Spleen (tissue), 11 donors: Measurements from ENCODE around the gene DNASE1L2. TPM values are rescaled to one million over a fixed set of nuclear protein-coding genes. Genes with fewer than 3 reads are reported as not detected.

Experiments
- DNase-seq: peaks from one replicate; pipeline ENCODE4 v3.0.0-alpha.2; 2020
- H3K27ac ChIP-seq, 8 donors: fragments of 200-600 bp; sonication (generic) in 7 of 8; 1 replicate in 4 of 8; 2 replicates in 4 of 8; pipeline versions ENCODE4 v1.5.0 to v1.8.0; 2016 to 2021; ENCODE audit warnings: inconsistent platforms in 4 of 8, mild to moderate bottlenecking in 4 of 8, moderate library complexity in 1 of 8
- H3K27me3 ChIP-seq, 7 donors: fragments of 200-600 bp; sonication (generic) in 6 of 7; replicated peaks in 1 of 7; 1 replicate in 4 of 7; 2 replicates in 3 of 7; pipeline versions ENCODE4 v1.5.0 to v1.8.0; 2016 to 2021; ENCODE audit warnings: inconsistent platforms in 3 of 7, mild to moderate bottlenecking in 1 of 7
- H3K36me3 ChIP-seq, 6 donors: fragments of 200-600 bp; sonication (generic) in 5 of 6; 1 replicate in 4 of 6; 2 replicates in 2 of 6; pipeline versions ENCODE4 v1.5.0 to v1.8.0; 2016 to 2021; ENCODE audit warnings: inconsistent platforms in 2 of 6
- H3K4me1 ChIP-seq, 6 donors: fragments of 200-600 bp; sonication (generic) in 5 of 6; 1 replicate in 3 of 6; 2 replicates in 3 of 6; pipeline versions ENCODE4 v1.5.0 to v1.8.0; 2016 to 2021; ENCODE audit warnings: inconsistent platforms in 3 of 6
- H3K4me3 ChIP-seq, 8 donors: fragments of 200-600 bp; sonication (generic) in 7 of 8; 1 replicate in 4 of 8; 2 replicates in 4 of 8; pipeline versions ENCODE4 v1.5.0 to v1.8.0; 2016 to 2021; ENCODE audit warnings: inconsistent platforms in 4 of 8, mild to moderate bottlenecking in 4 of 8, moderate library complexity in 2 of 8
- H3K9me3 ChIP-seq, 8 donors: fragments of 200-600 bp; sonication (generic) in 7 of 8; 1 replicate in 4 of 8; 2 replicates in 4 of 8; pipeline versions ENCODE4 v1.5.0 to v1.8.0; 2016 to 2021; ENCODE audit warnings: inconsistent platforms in 4 of 8
- POLR2A ChIP-seq, 3 donors: fragments of 450-650 bp; IDR thresholded peaks; one replicate each; pipeline ENCODE4 v1.5.1; 2017; ENCODE audit warnings: antibody characterized with exemption in 3 of 3, mild to moderate bottlenecking in 1 of 3
- POLR2AphosphoS5 ChIP-seq, 3 donors: sonication (generic); formaldehyde crosslinking; IDR thresholded peaks; one replicate each; pipeline ENCODE4 v1.5.1; 2017; ENCODE audit warnings: antibody characterized with exemption in 3 of 3
- WGBS, 5 donors: extraction: QIAGEN DNeasy Blood & Tissue Kit in 3 of 5; methylation state at CpG; one replicate each; pipeline versions ENCODE4 v1.1.5 to v1.1.7; 2013 to 2018; 5-methylcytosine and 5-hydroxymethylcytosine counted together
- intact Hi-C: fragments of 100-400 bp; cut with DNase I; formaldehyde crosslinking; loops from one replicate; pipeline ENCODE4 v1.15.0; 2023; ENCODE audit warnings: low total_unique reads
- polyA plus RNA-seq, 3 donors: library from polyadenylated mRNA; stranded (reverse); fragments of 200-250 nt; gene quantifications; one replicate each; pipeline ENCODE4 v1.2.1, GENCODE V29; 2013
- total RNA-seq, 7 donors: library from RNA; depleted of rRNA in 3 of 7; stranded (reverse); fragments of >200 nt in 3 of 7; fragmentation: NEBNext Ultra II Directional in 4 of 7; extraction: Animal tissue kit (Norgen Biotek cat#: 25700) in 4 of 7; gene quantifications; one replicate each; pipeline versions ENCODE4 v1.1.0 to v1.2.1, GENCODE V29; 2016 to 2021
- TF ChIP-seq, protein P1 (sequence below), 11 experiments: fragments of 200-600 bp in 7 of 11; fragments of 450-650 bp in 4 of 11; sonication (generic) in 4 of 11; IDR thresholded peaks in 8 of 11; conservative IDR thresholded peaks in 3 of 11; 1 replicate in 7 of 11; 2 replicates in 4 of 11; pipeline versions ENCODE4 v1.4.0 to v1.8.0; 2016 to 2021; ENCODE audit warnings: antibody characterized with exemption in 11 of 11, inconsistent platforms in 4 of 11, mild to moderate bottlenecking in 1 of 11
- donor health status: healthy with polysubstance abuse.
- donor health status: DM: no; HTN: no; CAD: no; lungs with moderate emphysema.
- donor health status: DM: no; HTN: no; CAD: no.
- donor health status: Bipolar disorder and iron deficiency.
- donor health status: healthy.
- donor health status: DM: no; HTN: no; CAD: no.
- donor health status: DM: yes; HTN: yes; CAD: no.

The DNASE1L2 gene
- total and polyA plus RNA-seq, 10 donors, result 0.59 to 2.2 (median 1.2) TPM

DNA sequence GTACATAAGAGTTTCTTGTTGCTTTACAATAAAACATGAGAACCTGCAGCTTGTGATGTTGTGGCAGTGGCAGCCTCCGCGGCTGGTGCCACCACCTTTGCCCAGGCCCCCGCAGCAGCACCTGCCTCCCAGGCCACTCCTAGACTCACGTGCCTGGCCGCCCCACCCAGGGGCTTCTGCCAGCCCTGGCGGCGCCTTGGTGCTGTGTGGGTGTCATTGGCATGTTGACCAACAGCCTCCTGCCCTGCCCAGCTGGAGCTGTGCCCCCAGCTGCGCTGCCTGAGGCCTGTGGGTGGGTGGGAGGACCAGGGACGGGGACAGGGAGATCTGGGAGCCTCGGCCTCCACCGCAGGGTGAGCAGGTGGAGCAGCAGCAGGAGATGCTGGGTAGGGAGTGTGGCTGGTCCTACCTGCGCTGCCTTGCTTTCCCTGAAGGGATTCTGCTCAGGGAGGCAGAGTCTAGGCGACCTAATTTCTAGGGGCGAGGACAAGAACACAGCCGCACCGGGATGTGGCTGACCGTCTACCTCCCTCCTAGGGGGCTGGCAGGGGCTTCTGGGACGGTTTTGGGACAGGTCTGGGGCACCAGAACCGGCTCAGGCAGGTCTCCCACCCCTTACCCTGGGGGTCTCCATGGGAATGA lies 428 bp upstream of the DNASE1L2 start:
- peak; percentile 72 for DNase-seq
- Histone ChIP-seq H3K27me3 (peaks cover 0 to 53% (median 26%) of the 10 kb centered on the region in 7 donors), H3K4me1 (peaks cover 11 to 41% (median 25%) of the 10 kb centered on the region in 6 donors), H3K36me3 (peaks cover 13 to 88% (median 53%) of the 10 kb centered on the region in 6 donors), H3K27ac (no peak overlapping the region), H3K9me3 (no peaks in the 10 kb centered on the region), H3K4me3 (no peak overlapping the region)
- WGBS, 5 donors, result 84 to 91% (median 86%) methylated on average over 11 to 19 of the region's 19 CpGs
- intact Hi-C loops, result no loop called here
- TF ChIP-seq POLR2A (IDR thresholded peaks at IDR 0.05) (no peak), POLR2AphosphoS5 (IDR thresholded peaks at IDR 0.05) (no peak)
- TF ChIP-seq, protein P1, sequence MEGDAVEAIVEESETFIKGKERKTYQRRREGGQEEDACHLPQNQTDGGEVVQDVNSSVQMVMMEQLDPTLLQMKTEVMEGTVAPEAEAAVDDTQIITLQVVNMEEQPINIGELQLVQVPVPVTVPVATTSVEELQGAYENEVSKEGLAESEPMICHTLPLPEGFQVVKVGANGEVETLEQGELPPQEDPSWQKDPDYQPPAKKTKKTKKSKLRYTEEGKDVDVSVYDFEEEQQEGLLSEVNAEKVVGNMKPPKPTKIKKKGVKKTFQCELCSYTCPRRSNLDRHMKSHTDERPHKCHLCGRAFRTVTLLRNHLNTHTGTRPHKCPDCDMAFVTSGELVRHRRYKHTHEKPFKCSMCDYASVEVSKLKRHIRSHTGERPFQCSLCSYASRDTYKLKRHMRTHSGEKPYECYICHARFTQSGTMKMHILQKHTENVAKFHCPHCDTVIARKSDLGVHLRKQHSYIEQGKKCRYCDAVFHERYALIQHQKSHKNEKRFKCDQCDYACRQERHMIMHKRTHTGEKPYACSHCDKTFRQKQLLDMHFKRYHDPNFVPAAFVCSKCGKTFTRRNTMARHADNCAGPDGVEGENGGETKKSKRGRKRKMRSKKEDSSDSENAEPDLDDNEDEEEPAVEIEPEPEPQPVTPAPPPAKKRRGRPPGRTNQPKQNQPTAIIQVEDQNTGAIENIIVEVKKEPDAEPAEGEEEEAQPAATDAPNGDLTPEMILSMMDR (IDR thresholded peaks at IDR 0.05 in 8 of 11, conservative IDR thresholded peaks at IDR 0.05 in 3 of 11), result no peak

DNA sequence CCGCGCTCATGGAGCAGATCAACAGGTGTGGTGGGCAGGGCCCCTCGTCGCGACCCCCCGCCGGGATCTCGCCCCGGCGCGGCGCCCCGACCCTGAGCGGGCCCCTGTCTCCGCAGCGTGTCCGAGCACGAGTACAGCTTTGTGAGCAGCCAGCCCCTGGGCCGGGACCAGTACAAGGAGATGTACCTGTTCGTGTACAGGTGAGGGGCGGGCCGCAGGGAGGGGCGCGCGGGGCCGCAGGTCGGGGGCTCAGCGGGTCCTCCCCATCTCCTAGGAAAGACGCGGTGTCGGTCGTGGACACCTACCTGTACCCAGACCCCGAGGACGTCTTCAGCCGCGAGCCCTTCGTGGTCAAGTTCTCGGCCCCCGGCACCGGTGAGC lies 848 bp downstream of the DNASE1L2 start:
- H3K9me3 ChIP-seq, result no peaks in the 10 kb centered on the region
- no peak overlapping the region for H3K27ac ChIP-seq
- peaks cover 0 to 53% (median 26%) of the 10 kb centered on the region in 7 donors for H3K27me3 ChIP-seq
- intact Hi-C loops, result no loop called here
- H3K36me3 ChIP-seq, result peaks cover 13 to 88% (median 41%) of the 10 kb centered on the region in 6 donors
- 12 to 15% (median 12%) methylated on average over 26 to 40 of the region's 40 CpGs; no CpG with 5 or more reads in 1 of the 5 donors for WGBS, 5 donors
- peak overlapping the region in 1 of 8 donors; percentile 30 for H3K4me3 ChIP-seq
- DNase-seq, result no peak
- TF ChIP-seq, protein P1 (IDR thresholded peaks at IDR 0.05 in 8 of 11, conservative IDR thresholded peaks at IDR 0.05 in 3 of 11), result no peak
- no peak for TF ChIP-seq POLR2AphosphoS5 (IDR thresholded peaks at IDR 0.05)
- TF ChIP-seq POLR2A (IDR thresholded peaks at IDR 0.05), result no peak
- H3K4me1 ChIP-seq, result peaks cover 11 to 31% (median 19%) of the 10 kb centered on the region in 6 donors

DNA sequence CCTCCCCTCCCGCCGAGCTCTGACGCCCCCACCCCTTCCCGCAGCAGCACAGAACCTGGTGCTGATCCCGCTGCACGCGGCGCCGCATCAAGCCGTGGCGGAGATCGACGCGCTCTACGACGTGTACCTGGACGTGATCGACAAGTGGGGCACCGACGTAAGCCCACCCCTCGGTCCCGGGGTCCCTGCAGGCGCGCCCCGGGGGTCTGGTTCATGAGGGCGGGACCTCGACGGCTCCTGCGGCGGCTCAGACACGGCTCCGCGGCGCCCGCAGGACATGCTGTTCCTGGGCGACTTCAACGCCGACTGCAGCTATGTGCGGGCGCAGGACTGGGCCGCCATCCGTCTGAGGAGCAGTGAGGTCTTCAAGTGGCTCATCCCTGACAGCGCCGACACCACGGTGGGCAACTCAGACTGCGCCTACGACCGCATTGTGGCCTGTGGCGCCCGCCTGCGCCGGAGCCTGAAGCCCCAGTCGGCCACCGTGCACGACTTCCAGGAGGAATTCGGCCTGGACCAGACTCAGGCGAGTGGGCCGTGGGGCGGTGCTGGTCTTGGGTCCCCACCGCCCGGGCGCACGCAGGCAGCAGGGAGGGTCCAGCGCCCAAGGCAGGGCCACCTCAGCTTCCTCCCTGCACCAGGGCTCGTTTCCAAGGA lies 1.4 kb downstream of the DNASE1L2 start:
- Histone ChIP-seq H3K4me1 (peaks cover 11 to 35% (median 19%) of the 10 kb centered on the region in 6 donors), H3K27ac (no peak overlapping the region), H3K4me3 (no peak overlapping the region), H3K27me3 (peaks cover 0 to 53% (median 26%) of the 10 kb centered on the region in 7 donors), H3K9me3 (no peaks in the 10 kb centered on the region), H3K36me3 (peaks cover 13 to 88% (median 39%) of the 10 kb centered on the region in 6 donors)
- intact Hi-C loops, result no loop called here
- 17 to 30% (median 20%) methylated on average over 4 to 65 of the region's 65 CpGs for WGBS, 5 donors
- DNase-seq, result no peak
- TF ChIP-seq, protein P1 (IDR thresholded peaks at IDR 0.05 in 8 of 11, conservative IDR thresholded peaks at IDR 0.05 in 3 of 11), result no peak
- peak; percentile 9 to 50 (median 30) for TF ChIP-seq POLR2AphosphoS5 (IDR thresholded peaks at IDR 0.05)
- TF ChIP-seq POLR2A (IDR thresholded peaks at IDR 0.05), result no peak
